T-helper 1 cell (primary cell): ENCODE results near the gene SLC38A6.

Experiments used
- DNase-seq, 5 donors: peaks; one replicate each; pipeline ENCODE4 v3.0.0-alpha.2; 2012 to 2020
- total RNA-seq, 4 donors: gene quantifications; one replicate each; lab custom pipeline; 2026; lab: John Stamatoyannopoulos, UW

Gene SLC38A6
- 5.8 to 12.1 (median 7.6) reads per million in 4 donors for total RNA-seq

DNA sequence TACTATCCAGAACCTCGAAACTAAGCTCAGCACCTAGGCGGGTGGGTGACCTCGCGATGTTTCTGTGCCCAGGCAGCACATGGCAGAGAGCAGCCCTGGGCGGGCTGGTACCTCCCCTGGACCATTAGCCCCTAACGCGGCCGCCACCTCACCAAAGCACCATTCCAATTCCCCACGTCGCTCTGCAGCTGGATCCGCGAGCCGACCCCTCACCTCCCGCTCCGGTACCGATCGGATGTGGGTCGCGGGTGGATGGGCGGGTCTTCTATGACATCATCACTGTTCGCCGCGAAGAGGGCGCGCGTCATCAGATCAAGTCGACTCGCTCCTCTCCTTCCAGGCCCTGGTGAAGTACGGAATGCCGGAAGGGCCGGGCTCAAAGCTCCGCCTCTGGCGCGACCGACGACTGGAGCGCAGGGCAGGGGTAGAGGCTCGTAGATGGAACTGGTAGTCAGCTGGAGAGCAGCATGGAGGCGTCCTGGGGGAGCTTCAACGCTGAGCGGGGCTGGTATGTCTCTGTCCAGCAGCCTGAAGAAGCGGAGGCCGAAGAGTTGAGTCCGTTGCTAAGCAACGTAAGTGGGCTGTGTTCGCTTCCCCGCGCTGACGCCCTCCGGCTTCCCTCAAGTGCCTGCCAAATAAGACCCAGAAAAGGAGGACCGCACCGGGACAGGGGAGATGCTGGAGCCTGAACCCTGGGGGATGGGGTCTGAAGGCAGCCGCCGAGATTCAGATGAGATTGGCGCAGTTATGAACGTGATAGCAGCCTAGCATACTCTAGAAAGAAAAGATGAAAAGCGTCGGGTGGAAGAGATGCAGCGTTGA, at the start of gene SLC38A6, which contains the start of gene TRMT5:
Gene SLC38A6, plus strand, starts transcription at position 435 of the 822 bp plus-strand sequence. Its CDS starts 33 bp downstream, at position 468.
Gene TRMT5, minus strand, starts transcription at position 269 of the 822 bp plus-strand sequence. Its CDS starts 106 bp downstream, at position 163.
- DNase-seq: peak; percentile 74 to 93 (median 81)

DNA sequence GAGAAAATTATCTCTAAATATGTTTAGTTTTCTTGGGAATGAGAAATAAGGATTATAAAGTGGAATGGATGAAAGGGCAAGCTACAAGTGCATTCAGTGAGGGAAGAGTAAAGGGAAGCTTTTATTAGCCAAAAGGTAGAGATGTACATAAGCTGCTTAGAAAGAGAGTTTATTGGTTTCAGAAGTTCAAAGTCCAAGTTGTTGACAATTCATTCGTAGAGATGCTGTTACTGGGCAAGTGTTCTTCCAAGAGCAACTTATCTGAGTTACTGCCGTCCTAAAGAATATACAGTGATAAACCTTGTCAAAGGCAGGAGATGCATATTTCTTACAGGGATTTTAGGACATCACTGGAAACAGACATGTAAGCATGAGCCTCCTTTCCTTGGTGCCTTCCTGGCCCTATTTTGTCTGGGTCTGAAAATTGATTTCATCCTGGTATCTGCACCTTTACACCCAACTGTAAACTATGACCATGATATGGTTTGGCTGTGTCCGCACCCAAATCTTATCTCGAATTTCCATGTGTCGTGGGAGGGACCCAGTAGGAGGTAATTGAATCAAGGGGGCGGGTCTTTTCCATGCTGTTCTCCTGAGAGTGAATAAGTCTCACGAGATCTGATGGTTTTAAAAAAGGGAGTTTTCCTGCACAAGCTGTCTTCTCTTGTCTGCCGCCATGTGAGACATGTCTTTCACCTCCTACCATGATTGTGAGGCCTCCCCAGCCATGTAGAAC, 47.0 kb upstream of the SLC38A6 start:
- no peak for DNase-seq

DNA sequence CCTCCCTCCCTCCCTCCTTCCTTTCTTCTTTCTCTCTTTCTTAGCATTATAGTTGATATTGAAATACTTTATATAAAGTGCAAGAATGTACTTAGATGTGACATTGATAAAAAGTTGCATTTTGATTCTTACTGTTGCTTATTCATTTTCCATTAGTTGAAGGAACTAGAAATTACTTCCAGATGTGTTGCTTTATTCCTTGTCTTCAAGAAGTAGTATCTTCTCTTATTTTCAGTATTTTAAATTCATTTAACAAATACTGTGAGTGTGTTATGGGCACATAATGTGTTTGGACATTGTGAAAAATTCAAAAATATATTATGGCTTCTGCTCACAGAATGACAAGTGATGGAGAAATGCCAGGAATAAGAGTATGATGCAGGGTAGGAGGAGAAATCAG, 45.7 kb upstream of the SLC38A6 start:
- no peak for DNase-seq

DNA sequence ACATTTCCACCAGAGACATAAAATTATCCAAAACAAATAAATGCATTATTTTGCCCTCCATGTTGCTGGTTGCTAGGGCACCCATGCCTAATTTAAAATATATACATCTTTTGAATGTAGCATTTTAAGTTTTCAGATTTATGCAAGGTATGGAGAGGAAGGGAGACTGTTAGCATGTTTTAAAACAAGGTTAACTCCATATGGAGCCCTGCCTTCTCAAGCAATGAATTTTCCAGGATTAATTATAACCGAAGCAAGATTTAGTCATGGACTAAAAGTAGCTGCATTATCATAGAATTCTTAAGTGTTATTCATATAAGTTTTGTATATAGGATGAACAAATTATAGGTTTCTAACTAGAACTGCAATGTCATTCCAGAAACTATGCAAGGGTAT, 37.4 kb upstream of the SLC38A6 start:
- DNase-seq: no peak

DNA sequence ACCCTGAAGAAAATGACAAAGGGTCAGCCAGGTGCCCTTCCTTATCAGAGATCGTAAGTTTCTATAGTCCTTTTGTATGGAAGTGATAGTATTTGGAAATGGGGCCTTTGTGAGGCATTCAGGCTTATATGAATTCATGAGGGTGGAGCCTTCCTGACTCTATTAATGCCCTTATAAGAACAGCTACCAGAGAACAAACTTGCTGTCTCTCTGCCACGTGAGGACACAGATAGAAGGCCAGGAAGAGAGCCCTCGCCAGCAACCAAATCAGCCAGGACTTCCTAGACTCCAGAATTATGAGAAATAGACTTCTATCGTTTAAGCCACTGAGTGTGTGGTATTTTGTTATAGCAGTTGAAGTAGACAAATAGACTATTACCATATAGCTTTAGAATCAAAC, 36.8 kb upstream of the SLC38A6 start:
- no peak for DNase-seq

DNA sequence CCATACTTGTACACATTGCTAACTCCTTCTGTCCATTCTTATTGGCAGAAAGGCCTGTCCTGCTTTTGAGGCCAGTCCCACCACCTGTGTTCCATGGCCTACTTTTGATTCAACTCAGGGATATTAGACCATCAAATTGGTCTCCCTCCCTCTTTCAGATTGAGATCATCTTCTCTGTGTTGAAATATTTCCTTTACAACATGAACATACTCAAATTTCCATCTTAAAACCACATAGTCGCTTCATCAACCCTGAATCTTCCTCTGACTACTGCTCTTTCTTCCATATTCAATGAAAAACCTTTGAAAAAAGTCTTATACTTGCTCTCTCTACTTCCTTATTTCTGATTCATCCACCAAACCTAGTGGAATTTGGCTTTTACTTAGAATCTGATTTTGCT, 35.1 kb upstream of the SLC38A6 start:
- peak in 1 of 5 donors; percentile 30 for DNase-seq

DNA sequence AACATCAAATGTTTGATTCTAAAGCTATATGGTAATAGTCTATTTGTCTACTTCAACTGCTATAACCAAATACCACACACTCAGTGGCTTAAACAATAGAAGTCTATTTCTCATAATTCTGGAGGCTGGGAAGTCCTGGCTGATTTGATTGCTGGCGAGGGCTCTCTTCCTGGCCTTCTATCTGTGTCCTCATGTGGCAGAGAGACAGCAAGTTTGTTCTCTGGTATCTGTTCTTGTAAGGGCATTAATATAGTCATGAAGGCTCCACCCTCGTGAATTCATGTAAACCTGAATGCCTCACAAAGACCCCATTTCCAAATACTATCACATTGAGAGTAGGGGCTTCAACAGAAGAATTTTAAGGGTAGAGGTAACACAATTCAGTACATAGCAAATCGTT, 34.3 kb upstream of the SLC38A6 start:
- no peak for DNase-seq

DNA sequence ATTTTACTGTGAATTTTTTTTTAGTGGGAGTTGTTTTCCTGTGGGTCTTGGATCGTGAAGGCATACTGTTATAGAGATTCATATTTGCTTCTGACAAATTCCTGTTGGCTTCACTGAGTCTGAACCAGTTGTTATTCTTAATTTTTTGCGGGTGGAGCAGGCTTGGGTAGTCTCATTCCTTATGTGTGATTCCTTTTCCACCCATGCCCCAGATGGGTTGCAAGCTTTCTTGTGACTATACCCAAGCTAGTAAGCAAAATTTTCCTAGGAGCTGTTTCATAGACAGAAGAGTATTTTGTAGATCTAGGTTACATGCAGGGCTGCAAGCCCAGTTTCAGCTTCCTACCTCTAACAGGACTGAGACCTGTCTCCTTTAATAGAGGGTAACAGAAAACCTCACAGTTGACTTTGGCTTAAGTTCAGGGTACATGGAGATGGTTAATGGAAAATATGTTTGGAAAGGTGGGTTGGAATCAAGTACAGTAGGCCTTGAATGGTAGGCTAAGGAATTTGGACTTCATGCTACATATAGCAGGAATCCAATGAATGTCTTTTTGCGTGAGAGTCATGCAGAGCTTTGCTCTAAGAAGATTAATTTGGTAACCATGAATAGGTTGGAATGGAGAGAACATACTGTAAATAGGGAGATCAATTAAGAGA, 29.1 kb upstream of the SLC38A6 start:
- no peak for DNase-seq

DNA sequence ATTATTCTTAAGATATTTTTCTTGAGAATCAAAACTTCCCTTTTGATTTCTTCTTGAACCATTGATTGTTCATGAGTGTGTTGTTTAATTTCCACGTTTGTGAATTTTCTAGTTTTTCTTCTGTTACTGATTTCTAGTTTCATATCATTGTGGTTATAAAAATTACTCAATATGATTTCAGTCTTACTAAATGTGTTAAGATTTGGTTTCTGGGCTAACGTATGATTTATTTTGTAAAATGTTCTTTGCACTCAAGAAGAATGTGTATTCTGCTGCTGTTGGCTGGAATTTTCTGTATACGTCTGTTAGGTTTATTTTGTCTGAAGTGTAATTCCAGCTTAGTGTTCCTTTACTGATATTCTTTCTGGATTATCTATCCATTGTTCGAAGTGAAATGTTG, 24.8 kb upstream of the SLC38A6 start:
- peak in 1 of 5 donors; percentile 20 for DNase-seq

DNA sequence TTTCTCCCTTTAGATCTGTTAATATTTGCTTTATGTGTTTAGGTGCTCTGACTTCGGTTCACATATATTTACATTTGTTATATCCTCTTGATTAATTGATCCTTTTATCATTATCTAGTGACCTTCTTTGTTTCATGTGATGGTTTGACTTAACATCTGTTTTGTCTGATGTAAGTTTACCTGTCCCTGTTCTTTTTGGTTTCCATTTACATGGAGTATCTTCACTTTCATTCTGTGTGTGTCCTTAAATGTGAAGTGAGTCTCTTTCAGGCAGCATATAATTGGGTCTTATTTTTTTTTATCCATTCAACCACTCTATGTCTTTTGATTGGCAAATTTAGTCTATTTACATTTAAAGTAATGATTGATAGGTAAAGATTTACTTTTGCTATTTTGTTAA, 24.4 kb upstream of the SLC38A6 start:
- DNase-seq: no peak

DNA sequence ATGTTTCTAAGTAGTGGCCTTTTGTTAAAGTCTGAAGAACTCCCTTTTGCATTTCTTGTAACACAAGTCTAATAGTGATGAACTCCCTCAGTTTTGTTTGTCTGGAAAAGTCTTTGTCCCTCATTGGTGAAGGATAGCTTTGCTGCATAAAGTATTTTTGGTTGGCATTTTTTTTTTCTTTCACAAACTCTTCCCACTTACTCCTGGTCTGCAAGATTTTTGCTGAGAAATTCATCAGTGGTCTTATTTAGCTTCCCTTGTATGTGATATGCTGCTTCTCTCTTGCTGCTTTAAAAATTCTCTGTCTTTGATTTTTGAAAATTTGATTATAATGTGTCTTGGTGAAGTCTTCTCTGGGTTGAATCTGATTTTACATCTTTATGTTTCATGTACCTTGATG, 22.9 kb upstream of the SLC38A6 start:
- no peak for DNase-seq

DNA sequence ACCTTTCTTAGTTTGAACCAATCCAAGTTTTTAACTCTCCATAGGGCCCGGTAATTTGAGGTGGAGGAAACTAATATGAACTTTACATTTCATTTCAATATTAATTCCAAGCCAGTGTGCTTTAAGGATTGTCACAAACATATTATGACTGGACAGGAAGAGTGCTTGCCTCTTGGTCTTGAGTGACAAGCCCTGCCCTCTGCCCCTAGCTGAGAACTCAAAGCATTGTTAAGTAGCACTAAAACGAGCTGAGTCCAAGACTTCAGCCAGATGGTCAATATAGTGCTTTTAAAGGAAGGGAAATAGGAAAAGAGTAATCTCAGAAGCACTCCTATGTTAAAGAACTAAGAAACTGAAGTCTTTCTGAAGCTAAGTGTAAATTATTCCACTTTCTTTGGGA, 17.3 kb upstream of the SLC38A6 start:
- no peak for DNase-seq

DNA sequence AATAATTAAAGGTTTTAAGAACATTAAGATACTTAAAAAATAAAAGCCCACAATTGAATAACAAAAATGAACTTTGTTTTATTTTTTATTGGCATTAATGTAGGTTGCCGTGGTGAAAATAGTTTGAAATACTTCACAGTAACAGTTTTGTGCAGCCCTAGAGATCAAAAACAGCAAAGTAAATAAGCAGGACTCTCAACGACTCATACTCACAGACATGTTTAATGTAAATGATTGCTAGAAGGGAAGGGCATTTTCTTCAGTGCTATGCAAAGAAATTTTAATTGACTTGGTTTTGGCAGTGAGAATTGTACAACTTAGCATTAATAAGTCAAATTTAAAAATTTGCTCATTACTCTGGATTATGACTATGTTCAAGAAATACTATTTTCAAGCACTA, 16.1 kb upstream of the SLC38A6 start:
- DNase-seq: no peak

DNA sequence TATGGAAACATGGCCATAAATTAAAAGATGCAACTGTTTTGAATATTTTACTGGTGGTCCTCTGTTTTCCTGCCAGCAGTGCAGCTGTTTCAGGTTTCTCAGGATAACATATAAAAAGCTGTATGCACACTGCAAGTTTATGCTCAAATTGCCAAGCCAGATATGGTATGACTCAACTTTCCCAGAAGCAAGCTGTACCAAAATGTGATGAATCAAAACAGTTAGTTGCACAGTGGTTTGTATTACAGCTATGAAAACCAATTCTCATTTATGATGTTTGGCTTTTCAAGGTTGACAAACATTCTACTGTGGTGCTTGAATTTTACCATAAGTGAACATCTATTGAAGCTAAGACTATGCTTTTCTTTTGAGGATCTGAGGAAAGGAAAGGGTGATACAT, 15.6 kb upstream of the SLC38A6 start:
- DNase-seq: peak in 1 of 5 donors; percentile 67

DNA sequence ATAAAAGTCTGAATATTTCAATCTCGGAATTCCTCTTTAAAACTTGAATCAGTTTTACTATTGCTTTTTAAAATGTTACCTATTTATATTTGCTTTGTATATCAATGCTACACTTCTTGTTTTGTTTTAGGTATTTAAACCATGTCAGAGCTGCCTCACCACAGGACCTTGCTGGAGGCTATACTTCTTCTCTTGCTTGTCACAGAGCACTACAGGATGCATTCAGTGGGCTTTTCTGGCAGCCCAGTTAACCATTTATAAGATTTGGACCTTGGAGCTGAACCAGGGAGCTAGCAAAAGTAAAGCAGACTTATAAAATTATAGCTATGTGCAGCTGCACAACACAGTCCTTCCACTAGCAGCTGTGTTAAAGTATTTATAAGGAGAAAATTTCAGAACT, 12.9 kb upstream of the SLC38A6 start:
- DNase-seq: no peak

DNA sequence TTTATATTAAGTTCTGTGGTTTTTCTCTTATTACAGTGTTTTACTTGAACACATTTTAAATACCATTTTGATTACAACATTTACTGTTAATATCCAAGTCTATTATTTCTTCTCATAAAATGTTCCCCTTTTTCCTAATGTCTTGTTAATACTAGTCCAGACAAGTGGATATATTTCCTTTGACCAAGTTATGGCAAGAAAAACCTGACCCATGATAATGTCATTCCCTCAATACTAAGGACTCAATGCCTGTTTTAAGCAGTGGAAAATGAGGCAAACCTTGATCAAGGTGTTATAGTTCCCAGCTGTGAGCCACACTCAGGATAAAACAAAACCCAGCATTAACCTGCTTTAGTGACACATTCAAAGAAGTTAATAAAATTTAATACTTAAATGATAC, 12.4 kb upstream of the SLC38A6 start:
- no peak for DNase-seq

DNA sequence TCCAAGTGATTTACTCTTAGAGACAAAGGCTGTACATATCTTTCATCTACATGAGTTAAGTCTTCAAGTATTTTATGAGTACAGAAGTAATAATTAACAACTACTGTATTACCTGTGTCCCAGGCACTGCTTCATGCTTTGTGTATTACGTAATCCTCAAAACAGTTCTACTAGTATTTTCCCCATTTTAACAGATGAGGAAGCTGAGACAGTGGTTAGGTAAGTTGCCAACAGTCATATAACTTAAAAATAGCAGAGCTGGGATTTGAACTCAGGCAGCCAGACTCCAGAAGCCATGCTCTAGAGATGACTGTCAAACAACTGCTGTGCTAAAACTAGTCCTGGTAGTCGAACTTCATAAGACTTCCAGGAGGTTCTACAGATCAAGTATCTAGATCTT, 10.9 kb upstream of the SLC38A6 start:
- no peak for DNase-seq

DNA sequence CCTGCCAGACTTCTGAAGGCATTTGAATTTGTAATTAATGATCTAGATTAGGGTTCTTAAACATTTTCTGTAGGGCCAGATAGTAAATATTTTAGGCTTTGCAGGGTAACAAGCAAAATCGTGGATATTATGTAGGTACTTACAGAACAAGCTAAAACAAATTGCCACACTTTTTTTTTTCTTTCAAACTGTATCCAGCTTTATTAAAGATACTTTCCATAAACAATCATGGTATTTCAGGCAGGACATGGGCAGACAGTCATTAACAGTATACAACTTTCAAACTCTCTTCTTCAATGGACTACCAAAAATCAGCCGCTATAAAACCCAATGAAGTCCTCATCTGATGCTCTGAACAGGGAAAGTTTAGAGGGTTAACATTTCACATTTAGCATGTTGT, 9.8 kb upstream of the SLC38A6 start:
- DNase-seq: no peak

DNA sequence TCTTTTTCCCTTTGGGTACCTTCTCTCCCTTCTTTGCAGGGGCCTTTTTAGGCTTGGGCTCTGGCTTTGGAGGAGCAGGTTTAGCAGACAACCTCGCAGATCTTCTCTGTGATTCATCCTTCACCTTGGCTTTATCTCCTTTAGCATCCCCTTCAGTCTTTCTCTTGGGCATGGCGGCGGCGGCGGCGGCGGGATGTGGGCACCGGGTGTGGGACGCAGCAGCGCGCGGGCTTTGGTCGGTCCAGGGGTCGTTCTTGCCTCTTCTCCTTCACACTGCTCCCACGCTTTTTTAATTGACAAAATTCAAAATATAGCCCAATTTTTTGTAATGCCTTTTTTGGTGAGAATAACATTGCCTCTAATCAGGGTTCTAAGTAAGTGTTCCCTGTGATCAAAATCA, 8.8 kb upstream of the SLC38A6 start:
- no peak for DNase-seq

DNA sequence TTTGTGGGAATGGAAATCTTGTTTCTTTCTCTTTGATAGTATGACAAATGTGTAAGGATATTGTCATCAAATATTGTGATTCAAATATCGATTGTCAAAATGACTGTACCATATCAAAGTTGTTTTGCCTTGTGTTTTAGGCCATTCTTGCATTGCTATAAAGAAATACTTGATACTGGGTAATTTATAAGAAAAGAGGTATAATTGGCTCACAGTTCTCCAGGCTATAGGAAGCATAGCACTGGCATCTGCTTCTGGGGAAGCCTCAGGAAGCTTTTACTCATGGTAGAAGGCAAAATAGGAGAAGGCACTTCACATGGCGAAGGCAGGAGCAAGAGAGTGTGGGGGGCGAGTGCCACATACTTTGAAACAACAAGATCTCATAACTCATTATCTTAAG, 8.0 kb upstream of the SLC38A6 start:
- DNase-seq: no peak

DNA sequence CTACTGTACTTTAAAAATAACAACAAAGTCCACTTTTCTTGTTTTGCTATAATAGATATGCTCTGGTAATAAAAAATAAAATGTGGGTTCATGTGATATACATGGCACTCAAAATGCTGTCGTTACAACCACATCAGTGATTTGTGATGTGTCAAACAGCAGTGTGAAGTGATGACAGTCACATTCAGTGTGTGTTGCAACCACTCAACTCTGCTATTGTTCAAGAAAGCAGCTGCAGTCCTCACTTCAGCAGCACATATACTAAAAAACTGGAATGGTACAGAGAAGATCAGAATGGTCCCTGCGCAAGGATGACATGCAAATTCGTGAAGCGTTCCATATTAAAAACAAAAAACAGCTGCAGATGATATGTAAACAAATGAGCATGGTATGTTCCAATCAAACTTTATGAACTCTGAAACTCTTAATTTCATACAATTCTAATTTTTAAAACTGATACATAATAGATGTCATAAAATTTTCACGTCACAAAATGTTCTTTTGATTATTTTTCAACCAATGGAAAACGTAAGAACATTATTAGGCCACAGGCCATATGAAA, 6.9 kb upstream of the SLC38A6 start:
- DNase-seq: no peak

DNA sequence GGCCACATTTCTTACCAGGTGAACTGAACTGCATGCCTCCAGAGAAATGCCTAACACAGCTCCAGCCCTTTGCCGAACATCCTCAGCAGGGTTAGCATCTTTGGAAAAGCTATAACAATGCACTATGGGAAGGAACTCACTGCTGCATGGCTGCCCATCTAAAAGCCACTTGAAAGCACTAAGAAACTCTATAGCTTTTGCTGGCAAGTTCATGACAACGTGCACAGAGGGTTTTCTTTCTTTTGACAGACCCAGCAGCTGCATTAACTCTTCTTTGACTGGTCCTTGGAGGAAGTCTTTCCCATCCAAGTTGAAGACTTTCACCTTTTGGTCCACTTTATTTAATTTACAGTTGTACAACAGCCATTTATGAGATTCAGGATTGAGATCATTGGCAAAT, 5.5 kb upstream of the SLC38A6 start:
- DNase-seq: no peak

DNA sequence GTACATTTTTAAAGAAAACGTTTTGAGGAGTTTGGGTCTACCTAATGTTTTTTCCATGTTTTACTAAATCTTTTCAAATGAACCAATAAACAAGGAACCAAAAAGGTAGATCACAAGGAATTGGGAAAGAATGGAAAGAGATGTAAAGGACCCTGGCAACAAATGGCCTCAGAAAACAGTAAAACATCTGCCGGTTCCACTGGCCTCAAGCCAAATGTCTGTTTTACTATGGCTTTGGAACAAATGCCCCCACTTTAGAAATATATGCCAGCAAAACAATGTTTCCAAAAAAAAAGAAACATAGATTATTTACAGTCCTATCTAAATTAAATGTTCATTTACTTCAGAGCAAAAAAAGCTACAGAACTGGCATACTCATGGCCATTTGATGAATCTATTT, 3.2 kb upstream of the SLC38A6 start:
- DNase-seq: no peak
